GM20431 (cell line): ENCODE results near the gene VNN1.
"Not testable (repeated sequence)": the region's sequence is repeated elsewhere in the genome, so short reads cannot be mapped to it uniquely, and the experiment has no call there.

Experiments
- in situ Hi-C: fragments of 300-500 bp; cut with MseI, MboI; formaldehyde crosslinking; loops from one replicate; pipeline ENCODE4 v1.15.0; 2020; ENCODE audit warnings: low sequenced_read_pairs; ENCODE audit not compliant: unreplicated experiment

VNN1 gene

DNA sequence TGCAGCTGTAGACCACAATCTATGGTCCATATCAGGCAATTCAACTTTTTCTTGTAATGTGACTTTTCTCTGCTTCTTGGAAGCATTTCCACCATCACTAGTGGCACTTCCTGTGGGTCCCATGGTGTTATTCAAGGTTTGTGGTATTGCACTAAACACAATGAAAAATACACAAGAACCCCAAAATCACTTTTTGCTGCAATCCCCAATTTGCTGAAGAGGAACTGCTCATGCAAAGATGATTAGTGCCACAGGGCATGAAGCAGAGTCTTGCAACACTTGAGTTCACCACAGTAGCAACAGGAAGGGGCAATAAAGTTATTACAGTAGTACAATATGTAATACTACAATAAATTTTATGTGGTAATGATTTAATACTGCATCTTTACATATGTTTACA, 38.1 kb downstream of the VNN1 start:
- in situ Hi-C loops: no loop called here

- in situ Hi-C loops: no loop called here
Observed at GRCh38 chr6:132675002-132675401, 38.9 kb downstream of the VNN1 start.

- in situ Hi-C loops: no loop called here
Observed at GRCh38 chr6:132673376-132674094, 40.3 kb downstream of the VNN1 start.

DNA sequence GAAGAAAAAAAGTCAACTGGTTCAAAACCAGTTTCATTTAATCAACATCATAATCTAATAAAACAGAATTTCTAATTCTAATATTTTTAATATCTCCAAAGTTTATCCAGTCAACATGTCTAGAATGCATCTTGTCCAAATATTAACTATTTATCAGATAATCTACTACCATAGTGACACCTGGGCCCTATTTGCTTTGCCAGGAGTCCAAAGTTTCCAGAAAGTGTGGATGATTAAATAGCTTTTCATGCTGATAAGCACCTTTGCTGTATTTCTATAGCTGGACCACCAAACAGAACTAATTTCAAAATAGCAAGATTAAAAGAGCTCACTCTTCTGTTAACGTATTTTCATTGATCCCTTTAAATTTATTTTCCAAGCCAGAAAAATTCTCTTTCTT, 42.6 kb downstream of the VNN1 start:
- in situ Hi-C loops: no loop called here

- in situ Hi-C loops: no loop called here
Observed at GRCh38 chr6:132669690-132670291, 44.1 kb downstream of the VNN1 start.

GRCh38 chr6:132666118-132666517, 47.7 kb downstream of the VNN1 start:
- in situ Hi-C loops: no loop called here

- in situ Hi-C loops: no loop called here
Observed at GRCh38 chr6:132664309-132665034, 49.4 kb downstream of the VNN1 start.

DNA sequence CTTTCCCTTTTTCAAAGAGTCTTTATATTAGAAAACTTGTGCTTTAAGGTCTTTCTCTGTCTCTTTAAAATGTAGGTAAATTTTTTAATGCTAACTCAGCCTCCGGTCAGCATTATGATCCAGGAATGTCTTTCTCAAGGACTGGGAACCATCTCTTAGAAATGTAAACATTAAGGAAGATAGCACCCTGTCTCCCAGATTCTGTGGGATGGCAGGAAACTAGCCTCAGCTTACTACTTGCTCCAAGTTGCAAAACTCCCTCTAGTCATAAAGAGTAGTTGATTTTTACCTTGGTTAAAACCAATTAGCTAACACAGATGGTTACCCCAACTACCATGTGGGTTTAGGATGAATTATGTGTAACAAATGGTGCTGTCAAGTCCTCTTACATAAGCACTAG, 50.2 kb downstream of the VNN1 start:
- in situ Hi-C loops: no loop called here

GRCh38 chr6:132661906-132662305, 51.9 kb downstream of the VNN1 start:
- in situ Hi-C loops: no loop called here

GRCh38 chr6:132659082-132659481, 54.8 kb downstream of the VNN1 start, which contains the start of gene TAAR1:
TSS of gene TAAR1 (minus strand) at chr6:132659182. CDS start at chr6:132646003, 13,179 bp downstream.
- in situ Hi-C loops: no loop called here

DNA sequence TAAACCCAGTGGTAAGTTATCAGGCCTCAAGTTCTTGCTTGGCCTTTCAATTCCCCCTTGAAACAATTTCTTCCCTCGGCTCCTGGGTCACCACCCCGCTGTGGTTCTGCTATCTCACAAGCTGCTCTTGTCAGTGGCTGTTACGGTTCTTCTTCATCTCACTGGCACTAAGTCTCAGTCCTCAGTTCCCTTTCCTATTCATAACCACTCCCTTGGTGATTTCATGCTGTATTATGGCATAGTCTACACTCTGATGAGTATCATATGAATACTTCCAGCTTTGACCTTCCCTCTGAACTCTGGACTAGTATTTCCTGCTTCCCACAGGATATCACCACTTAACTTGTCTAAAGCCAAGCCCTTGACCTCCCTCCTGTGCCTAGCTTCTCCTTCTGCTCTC, 62.8 kb downstream of the VNN1 start:
- in situ Hi-C loops: no loop called here

GRCh38 chr6:132650429-132650828, 63.4 kb downstream of the VNN1 start:
- in situ Hi-C loops: no loop called here

GRCh38 chr6:132648828-132649227, 65.0 kb downstream of the VNN1 start:
- in situ Hi-C loops: no loop called here

DNA sequence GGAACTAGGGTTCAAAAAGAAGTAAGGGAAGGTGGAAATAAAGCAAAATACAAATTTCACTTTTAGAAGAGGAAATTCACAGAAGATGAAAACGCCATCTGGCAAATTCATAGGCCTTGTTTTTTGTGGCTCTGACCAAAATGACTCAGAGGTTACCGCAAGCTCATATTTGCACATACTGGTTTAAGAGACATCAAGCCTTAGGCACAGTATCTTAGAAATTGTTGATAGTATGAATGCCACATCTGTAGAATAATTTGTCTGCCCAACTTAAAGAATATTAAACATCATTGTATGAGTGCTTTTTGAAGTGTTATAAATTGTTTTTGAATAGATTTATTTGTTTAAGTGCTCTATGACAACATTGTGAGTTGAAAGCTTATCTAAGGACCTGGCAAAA, 65.5 kb downstream of the VNN1 start:
- in situ Hi-C loops: no loop called here

DNA sequence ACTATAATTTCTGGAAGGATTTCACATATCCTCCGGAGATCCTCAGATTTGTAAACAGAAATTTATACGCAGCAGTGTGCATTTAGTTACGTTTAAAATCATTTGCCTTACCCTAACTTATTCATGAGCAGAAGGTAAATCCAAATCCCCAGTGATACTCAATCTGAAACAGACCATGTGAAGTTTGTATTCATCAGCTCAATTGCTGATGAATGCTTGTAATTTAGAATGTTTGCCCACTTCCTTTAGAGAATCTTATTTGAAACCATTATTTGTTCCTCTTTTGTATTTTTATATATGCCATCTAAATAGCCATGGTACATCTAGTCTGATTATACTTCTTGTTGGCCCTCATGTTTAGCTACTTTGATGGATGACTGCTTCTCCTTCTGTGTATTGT, 70.3 kb downstream of the VNN1 start:
- in situ Hi-C loops: no loop called here

GRCh38 chr6:132637135-132637534, 76.7 kb downstream of the VNN1 start:
- in situ Hi-C loops: not testable (repeated sequence)

DNA sequence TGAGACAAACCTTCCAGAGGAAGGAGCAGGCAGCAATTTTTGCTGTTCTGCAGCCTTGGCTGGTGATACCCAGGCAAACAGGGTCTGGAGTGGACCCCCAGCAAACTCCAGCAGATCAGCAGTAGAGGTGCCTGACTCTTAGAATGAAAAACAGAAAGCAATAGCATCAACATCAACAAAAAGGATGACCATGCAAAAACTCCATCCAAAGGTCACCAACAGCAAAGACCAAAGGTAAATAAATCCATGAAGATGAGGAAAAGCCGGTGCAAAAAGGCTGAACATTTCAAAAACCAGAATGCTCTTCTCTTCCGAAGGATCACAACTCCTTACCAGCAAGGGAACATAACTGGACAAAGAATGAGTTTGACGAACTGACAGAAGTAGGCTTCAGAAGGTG, 77.9 kb downstream of the VNN1 start:
- in situ Hi-C loops: not testable (repeated sequence)

GRCh38 chr6:132635288-132635687, 78.6 kb downstream of the VNN1 start:
- in situ Hi-C loops: not testable (repeated sequence)

GRCh38 chr6:132634796-132635195, 79.1 kb downstream of the VNN1 start:
- in situ Hi-C loops: no loop called here

- in situ Hi-C loops: no loop called here
Observed at GRCh38 chr6:132633362-132633761, 80.5 kb downstream of the VNN1 start.
